GM19328 (cell line): ENCODE data around the gene CACNA2D1.

Experiments
- ATAC-seq: cut with Tn5 transposase; IDR thresholded peaks from one replicate; pipeline ENCODE4 v1.9.1; 2021; ENCODE audit warnings: mild to moderate bottlenecking, moderate library complexity; ENCODE audit not compliant: unreplicated experiment

Gene CACNA2D1

DNA sequence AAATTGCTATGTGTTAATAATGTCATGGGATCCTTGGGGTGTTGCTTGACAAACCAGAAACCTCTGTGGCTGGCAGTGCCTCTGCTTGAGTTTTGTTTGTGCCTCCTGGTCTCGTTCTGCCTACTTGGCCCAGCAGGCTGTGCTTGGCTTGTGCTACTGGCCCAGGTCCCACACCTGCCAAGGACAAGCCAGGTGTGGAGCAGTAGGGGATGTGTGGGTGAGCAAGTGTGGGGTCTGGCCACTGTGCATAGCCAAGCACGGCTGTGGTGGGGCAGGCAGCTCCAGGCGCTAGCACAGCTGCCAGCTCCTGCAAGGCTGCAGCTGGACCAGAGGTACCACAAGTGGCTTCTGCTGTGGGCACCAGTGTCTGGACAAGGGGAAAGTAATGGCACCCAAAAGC, 524.1 kb downstream of the CACNA2D1 start:
- ATAC-seq: no peak

DNA sequence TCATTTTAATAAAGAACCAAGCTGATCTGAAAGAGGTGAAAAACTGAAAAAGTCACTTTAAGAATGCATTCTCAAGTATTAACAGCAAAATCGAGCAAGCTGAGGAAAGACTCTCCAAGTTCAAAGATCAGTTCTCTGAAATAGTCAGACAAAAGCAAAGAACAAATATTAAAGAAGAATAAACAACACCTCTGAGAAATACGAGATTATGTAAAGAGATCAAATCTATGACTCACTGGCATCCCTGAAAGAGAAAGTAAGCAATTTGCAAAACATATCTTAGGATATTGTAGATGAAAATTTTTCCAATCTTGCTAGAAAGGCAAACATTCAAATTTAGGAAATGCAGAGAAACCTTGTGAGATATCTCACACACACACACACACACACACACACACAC, 535.4 kb downstream of the CACNA2D1 start:
- no peak for ATAC-seq

DNA sequence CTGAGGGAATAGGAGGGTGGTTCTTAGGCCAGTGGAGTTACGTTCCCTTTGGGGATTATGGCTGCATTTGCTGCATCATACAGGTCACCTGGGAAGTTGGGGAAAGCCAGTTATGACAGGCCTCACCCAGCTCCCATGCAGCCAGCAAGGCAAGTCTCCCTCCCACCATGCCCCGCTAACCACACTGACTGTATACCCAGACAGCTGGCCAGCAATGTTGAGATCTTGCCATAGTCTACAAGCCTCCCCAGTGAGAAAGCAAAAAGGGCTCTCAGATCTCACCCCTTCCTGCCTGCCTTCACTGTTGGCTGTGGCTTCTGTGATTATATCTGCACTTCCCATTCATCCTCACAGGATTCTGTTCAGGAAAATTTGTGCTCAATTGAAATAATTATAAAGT, 540.5 kb downstream of the CACNA2D1 start:
- no peak for ATAC-seq

DNA sequence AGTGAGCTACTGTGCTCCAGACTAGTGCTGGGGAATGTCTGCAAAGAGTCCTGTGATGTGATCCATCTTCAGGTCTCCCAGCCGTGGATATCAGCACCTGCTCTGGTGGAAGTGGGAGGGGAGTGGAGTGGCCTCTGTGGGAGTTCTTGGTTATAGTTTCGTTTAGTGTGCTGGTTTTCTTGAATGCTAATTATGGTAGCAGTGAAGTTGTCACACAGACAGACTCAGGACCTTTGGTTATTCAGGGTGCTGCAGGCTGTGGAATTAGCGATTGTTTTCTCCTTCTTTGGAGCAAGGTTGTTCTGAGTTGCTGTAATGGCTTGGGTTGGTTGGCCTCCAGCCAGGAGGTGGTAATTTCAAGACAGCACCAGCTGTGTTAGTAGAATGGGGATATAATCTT, 541.0 kb downstream of the CACNA2D1 start:
- no peak for ATAC-seq
